Measurements from ENCODE around the gene TTC3.

DNA sequence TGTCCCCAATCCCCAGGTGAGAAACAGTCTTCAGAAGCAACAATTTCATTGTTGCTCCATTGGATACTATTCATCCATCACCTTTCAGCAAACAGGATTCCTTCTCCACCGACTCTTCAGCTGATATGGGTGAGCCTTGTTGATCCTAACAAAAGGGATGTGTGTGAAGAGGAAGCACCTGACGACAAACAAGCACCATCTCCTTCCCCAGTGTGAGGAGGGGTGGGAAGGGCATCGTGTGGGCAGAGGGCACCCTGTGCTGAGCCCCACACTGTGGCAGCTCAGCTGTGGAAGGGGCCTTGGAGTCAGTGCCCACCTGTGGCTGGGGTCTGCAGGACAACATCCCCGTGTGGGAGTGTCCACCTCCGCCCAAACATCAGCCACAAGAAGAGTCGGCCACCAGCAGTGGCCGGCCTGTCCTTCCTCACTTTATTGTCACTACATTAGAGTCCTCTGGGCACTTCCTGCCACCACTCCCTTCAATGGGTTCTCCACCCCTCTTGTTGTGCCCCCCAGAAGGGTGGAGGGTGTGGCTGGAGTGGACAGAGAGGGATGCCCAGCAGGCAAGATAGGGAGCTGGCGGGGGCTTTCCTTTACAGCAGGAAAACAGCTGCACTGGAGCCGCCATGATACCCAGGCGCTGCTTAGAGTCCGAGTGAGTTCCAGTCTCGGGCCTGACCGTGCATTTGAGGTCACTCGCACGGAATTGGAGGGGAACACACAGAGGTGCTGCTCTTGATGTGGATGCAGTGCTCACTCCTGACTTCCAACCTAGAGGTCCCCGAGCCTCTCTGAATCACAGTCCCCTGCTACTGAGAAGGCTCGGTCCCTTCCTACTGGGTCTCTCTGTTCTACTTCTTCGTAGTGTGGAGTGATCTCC, 153.2 kb downstream of the TTC3 start:
- TF ChIP-seq, protein P1, sequence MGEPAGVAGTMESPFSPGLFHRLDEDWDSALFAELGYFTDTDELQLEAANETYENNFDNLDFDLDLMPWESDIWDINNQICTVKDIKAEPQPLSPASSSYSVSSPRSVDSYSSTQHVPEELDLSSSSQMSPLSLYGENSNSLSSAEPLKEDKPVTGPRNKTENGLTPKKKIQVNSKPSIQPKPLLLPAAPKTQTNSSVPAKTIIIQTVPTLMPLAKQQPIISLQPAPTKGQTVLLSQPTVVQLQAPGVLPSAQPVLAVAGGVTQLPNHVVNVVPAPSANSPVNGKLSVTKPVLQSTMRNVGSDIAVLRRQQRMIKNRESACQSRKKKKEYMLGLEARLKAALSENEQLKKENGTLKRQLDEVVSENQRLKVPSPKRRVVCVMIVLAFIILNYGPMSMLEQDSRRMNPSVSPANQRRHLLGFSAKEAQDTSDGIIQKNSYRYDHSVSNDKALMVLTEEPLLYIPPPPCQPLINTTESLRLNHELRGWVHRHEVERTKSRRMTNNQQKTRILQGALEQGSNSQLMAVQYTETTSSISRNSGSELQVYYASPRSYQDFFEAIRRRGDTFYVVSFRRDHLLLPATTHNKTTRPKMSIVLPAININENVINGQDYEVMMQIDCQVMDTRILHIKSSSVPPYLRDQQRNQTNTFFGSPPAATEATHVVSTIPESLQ (CRISPR knock-in tag; IDR thresholded peaks at IDR 0.05) = no peak
- no peak for TF ChIP-seq ESRRA (CRISPR knock-in tag; IDR thresholded peaks at IDR 0.05; ENCODE audit: borderline replicate concordance)
- TF ChIP-seq, protein P2, sequence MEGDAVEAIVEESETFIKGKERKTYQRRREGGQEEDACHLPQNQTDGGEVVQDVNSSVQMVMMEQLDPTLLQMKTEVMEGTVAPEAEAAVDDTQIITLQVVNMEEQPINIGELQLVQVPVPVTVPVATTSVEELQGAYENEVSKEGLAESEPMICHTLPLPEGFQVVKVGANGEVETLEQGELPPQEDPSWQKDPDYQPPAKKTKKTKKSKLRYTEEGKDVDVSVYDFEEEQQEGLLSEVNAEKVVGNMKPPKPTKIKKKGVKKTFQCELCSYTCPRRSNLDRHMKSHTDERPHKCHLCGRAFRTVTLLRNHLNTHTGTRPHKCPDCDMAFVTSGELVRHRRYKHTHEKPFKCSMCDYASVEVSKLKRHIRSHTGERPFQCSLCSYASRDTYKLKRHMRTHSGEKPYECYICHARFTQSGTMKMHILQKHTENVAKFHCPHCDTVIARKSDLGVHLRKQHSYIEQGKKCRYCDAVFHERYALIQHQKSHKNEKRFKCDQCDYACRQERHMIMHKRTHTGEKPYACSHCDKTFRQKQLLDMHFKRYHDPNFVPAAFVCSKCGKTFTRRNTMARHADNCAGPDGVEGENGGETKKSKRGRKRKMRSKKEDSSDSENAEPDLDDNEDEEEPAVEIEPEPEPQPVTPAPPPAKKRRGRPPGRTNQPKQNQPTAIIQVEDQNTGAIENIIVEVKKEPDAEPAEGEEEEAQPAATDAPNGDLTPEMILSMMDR (IDR thresholded peaks at IDR 0.05) = no peak
- no peak for TF ChIP-seq JUN (CRISPR knock-in tag; IDR thresholded peaks at IDR 0.05)
- TF ChIP-seq NR1H2 (CRISPR knock-in tag; IDR thresholded peaks at IDR 0.05) = no peak
- TF ChIP-seq ETV6 (CRISPR knock-in tag; IDR thresholded peaks at IDR 0.05) = no peak
- TF ChIP-seq, protein P3, sequence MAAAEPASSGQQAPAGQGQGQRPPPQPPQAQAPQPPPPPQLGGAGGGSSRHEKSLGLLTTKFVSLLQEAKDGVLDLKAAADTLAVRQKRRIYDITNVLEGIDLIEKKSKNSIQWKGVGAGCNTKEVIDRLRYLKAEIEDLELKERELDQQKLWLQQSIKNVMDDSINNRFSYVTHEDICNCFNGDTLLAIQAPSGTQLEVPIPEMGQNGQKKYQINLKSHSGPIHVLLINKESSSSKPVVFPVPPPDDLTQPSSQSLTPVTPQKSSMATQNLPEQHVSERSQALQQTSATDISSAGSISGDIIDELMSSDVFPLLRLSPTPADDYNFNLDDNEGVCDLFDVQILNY (CRISPR knock-in tag; IDR thresholded peaks at IDR 0.05) = no peak
- TF ChIP-seq ZNF263 (CRISPR knock-in tag; IDR thresholded peaks at IDR 0.05; ENCODE audit: low read depth) = no peak
- no peak for TF ChIP-seq CREB1 (CRISPR knock-in tag; IDR thresholded peaks at IDR 0.05)
- TF ChIP-seq USF1 (CRISPR knock-in tag; IDR thresholded peaks at IDR 0.05) = no peak
- TF ChIP-seq, protein P4, sequence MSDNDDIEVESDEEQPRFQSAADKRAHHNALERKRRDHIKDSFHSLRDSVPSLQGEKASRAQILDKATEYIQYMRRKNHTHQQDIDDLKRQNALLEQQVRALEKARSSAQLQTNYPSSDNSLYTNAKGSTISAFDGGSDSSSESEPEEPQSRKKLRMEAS (CRISPR knock-in tag; IDR thresholded peaks at IDR 0.05) = no peak
- no peak for TF ChIP-seq TEAD4 (CRISPR knock-in tag; IDR thresholded peaks at IDR 0.05)
- TF ChIP-seq SOX15 (CRISPR knock-in tag; IDR thresholded peaks at IDR 0.05) = no peak

All from WTC11 (cell line).